Epithelial cell of proximal tubule (primary cell): Measurements from ENCODE around the gene GPANK1. TPM values are rescaled to one million over a fixed set of nuclear protein-coding genes. Genes with fewer than 3 reads are reported as not detected.

ENCODE experiments used
- DNase-seq: peaks from one replicate; pipeline ENCODE4 v3.0.0-alpha.2; 2011; ENCODE audit warnings: low read depth
- H3K4me3 ChIP-seq: 2 replicates; pipeline ENCODE4 v1.5.1; 2011; ENCODE audit warnings: low read depth, mild to moderate bottlenecking, low read length
- total RNA-seq: library from RNA; depleted of rRNA; stranded (reverse); fragments of >200 nt; gene quantifications from 2 replicates; pipeline ENCODE4 v1.2.3, GENCODE V29; 2015
- TF ChIP-seq, protein P1 (sequence below): conservative IDR thresholded peaks from 2 replicates; pipeline ENCODE4 v1.5.1; 2012; ENCODE audit warnings: low read depth, mild to moderate bottlenecking, low read length

The GPANK1 gene
- total RNA-seq, 1 donor from 2014 or later = 32.9 TPM

DNA sequence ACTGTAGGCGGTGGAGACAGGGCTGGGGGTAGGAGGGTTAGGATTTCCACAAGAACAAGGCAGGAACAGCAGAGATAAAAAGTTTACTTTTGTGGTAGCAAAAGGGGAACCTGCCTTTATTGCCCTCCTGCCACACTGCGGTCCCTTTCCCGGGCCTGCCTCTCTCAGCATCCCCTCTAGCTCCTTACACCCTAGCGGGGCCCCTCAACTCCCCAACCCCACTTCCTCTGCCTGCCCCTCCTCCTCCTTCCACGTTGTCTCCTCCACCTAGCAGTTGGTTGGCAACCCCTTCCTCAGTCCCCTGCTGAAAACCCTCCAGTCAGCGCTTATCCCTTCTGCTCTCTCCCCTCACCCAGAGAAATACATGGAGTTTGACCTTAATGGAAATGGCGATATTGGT lies 49.0 kb downstream of the GPANK1 start:
- TF ChIP-seq, protein P1, sequence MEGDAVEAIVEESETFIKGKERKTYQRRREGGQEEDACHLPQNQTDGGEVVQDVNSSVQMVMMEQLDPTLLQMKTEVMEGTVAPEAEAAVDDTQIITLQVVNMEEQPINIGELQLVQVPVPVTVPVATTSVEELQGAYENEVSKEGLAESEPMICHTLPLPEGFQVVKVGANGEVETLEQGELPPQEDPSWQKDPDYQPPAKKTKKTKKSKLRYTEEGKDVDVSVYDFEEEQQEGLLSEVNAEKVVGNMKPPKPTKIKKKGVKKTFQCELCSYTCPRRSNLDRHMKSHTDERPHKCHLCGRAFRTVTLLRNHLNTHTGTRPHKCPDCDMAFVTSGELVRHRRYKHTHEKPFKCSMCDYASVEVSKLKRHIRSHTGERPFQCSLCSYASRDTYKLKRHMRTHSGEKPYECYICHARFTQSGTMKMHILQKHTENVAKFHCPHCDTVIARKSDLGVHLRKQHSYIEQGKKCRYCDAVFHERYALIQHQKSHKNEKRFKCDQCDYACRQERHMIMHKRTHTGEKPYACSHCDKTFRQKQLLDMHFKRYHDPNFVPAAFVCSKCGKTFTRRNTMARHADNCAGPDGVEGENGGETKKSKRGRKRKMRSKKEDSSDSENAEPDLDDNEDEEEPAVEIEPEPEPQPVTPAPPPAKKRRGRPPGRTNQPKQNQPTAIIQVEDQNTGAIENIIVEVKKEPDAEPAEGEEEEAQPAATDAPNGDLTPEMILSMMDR = no peak

DNA sequence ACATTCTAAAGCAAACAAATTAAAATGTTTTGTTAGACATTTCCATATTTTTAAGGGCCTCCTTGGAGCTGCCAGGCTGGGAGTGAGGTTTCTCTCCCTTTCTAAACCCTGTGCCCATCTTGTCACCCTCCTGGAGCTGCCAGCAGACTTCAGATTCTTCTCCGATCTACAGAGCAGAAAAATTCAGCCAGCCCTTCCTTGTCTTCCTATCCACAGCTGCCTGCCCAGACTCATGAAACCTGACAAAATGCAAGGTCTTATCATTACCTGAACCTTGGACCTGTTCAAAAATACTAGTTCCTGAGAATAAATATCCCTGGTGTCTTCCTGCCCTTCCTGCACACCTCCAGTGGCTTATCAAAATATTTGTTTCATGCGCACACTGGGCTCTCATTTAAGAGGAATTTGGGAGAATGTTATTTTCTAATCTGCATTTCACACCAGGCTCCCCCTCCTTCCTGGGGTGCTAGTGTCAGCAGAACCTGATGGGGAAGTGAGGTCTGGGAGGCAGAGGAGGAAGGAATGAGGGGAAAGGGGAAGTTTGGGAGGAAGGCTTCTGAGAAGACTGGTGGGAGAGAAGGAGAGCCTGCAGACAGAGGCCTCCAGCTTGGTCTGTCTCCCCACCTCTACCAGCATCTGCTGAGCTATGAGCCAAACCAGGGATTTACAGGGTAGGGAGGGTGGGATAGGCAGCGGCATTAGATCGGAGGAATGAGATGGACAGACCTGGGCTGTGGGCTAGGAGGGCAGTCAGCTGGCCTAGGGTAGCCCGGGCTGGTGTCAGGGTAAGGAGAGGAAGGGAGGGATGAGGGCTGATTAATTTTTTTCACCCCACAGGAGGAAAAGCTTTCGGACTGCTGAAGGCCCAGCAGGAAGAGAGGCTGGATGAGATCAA lies 49.9 kb downstream of the GPANK1 start, which contains the start of gene AIF1:
Gene AIF1, plus strand, starts transcription at position 551 of the 895 bp plus-strand sequence. Its CDS starts 96 bp downstream, at position 647.
- H3K4me3 ChIP-seq = no peak within 1 kb of the TSS
- DNase-seq = no peak
- TF ChIP-seq, protein P1 = no peak

More for the DNA sequence above, 49.0 kb downstream of the GPANK1 start:
- no peak for DNase-seq
- H3K4me3 ChIP-seq = no peak overlapping the region

DNA sequence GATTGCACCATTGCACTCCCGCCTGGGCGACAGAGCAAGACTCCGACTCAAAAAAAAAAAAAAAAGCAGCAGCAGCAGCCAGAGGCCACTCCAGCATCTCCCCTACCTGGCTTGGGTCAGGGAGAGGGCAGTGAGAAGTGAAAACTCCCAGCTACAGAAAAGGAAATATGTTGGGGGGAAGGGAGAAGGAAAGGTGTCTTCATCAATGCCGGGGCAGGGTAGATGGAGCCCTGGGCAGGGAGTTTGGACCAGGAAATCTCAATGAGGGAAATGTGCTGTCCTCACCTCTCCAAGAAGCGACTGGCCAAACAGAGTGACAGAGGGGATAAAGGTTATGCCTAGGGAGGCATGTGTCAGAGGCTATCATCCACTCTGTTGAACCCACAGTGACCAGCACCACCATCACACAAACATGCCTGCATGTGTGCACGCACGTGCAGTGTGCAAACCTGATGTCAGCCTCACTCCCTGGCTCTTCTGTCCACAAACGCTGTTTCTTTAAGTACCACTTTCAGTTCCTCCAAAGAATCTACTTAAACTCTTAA lies 50.6 kb downstream of the GPANK1 start:
- H3K4me3 ChIP-seq = no peak overlapping the region
- DNase-seq = no peak
- TF ChIP-seq, protein P1 = no peak

Other genes with a start within 250 kb of the GPANK1 start
- gene MICB, start 166.9 kb downstream of the GPANK1 start, total RNA-seq = 13.0 and 40.9 TPM in 2 replicates
- not detected in 2 replicates for gene MCCD1, start 136.0 kb downstream of the GPANK1 start, total RNA-seq
- 304 and 669 TPM in 2 replicates for gene DDX39B, start 123.0 kb downstream of the GPANK1 start, total RNA-seq
- gene ATP6V1G2, start 118.4 kb downstream of the GPANK1 start, total RNA-seq = 0.14 and 0.52 TPM in 2 replicates
- gene NFKBIL1, start 117.4 kb downstream of the GPANK1 start, total RNA-seq = 11.8 and 17.8 TPM in 2 replicates
- gene LTA, start 92.7 kb downstream of the GPANK1 start, total RNA-seq = not detected in 2 replicates
- gene TNF, start 89.4 kb downstream of the GPANK1 start, total RNA-seq = 13.9 and 14.2 TPM in 2 replicates
- gene LTB, start 82.6 kb downstream of the GPANK1 start, total RNA-seq = 12.0 and 50.8 TPM in 2 replicates
- gene LST1, start 78.7 kb downstream of the GPANK1 start, total RNA-seq = not detected in 2 replicates
- not detected in 2 replicates for gene NCR3, start 72.0 kb downstream of the GPANK1 start, total RNA-seq
- gene AIF1, start 49.8 kb downstream of the GPANK1 start, total RNA-seq = not detected in 2 replicates
- 81.2 and 93.0 TPM in 2 replicates for gene PRRC2A, start 44.3 kb downstream of the GPANK1 start, total RNA-seq
- 307 and 331 TPM in 2 replicates for gene BAG6, start 12.3 kb downstream of the GPANK1 start, total RNA-seq
- 0.72 and 0.81 TPM in 2 replicates for gene APOM, start 9.1 kb downstream of the GPANK1 start, total RNA-seq
- 17.2 and 19.3 TPM in 2 replicates for gene C6orf47, start 4.2 kb downstream of the GPANK1 start, total RNA-seq
- 313 and 435 TPM in 2 replicates for gene CSNK2B, start 1.1 kb upstream of the GPANK1 start, total RNA-seq
- gene LY6G5B, start 5.0 kb upstream of the GPANK1 start, total RNA-seq = 1.1 and 4.0 TPM in 2 replicates
- 0.94 and 1.1 TPM in 2 replicates for gene LY6G5C, start 16.1 kb upstream of the GPANK1 start, total RNA-seq
- 25.4 and 35.6 TPM in 2 replicates for gene ABHD16A, start 38.3 kb upstream of the GPANK1 start, total RNA-seq
- not detected in 2 replicates for gene LY6G6F, start 41.9 kb upstream of the GPANK1 start, total RNA-seq
- not detected in 2 replicates for gene LY6G6D, start 50.4 kb upstream of the GPANK1 start, total RNA-seq
- not detected in 2 replicates for gene LY6G6C, start 56.7 kb upstream of the GPANK1 start, total RNA-seq
- gene MPIG6B, start 58.4 kb upstream of the GPANK1 start, total RNA-seq = not detected in 2 replicates
- 61.1 and 87.2 TPM in 2 replicates for gene DDAH2, start 64.3 kb upstream of the GPANK1 start, total RNA-seq
- gene CLIC1, start 71.5 kb upstream of the GPANK1 start, total RNA-seq = 938 and 1,262 TPM in 2 replicates
- gene MSH5, start 75.0 kb upstream of the GPANK1 start, total RNA-seq = 18.4 and 30.4 TPM in 2 replicates
- 0.94 and 4.4 TPM in 2 replicates for gene SAPCD1, start 97.7 kb upstream of the GPANK1 start, total RNA-seq
- gene VWA7, start 112.3 kb upstream of the GPANK1 start, total RNA-seq = 0.65 and 2.2 TPM in 2 replicates
- gene VARS1, start 130.8 kb upstream of the GPANK1 start, total RNA-seq = 113 and 166 TPM in 2 replicates
- 112 and 157 TPM in 2 replicates for gene LSM2, start 142.0 kb upstream of the GPANK1 start, total RNA-seq
- 0.29 and 0.35 TPM in 2 replicates for gene HSPA1L, start 150.3 kb upstream of the GPANK1 start, total RNA-seq
- 116 and 139 TPM in 2 replicates for gene HSPA1A, start 150.5 kb upstream of the GPANK1 start, total RNA-seq
- gene HSPA1B, start 162.7 kb upstream of the GPANK1 start, total RNA-seq = 58.4 and 136 TPM in 2 replicates
- gene NEU1, start 197.8 kb upstream of the GPANK1 start, total RNA-seq = 65.2 and 68.6 TPM in 2 replicates
- gene SLC44A4, start 214.0 kb upstream of the GPANK1 start, total RNA-seq = 12.4 and 24.0 TPM in 2 replicates
- 44.0 and 54.6 TPM in 2 replicates for gene EHMT2, start 232.7 kb upstream of the GPANK1 start, total RNA-seq
- 1.5 TPM in 2 replicates for gene ZBTB12, start 237.1 kb upstream of the GPANK1 start, total RNA-seq